Measurements from ENCODE around the gene DHRS3. TPM values are rescaled to one million over a fixed set of nuclear protein-coding genes. Genes with fewer than 3 reads are reported as not detected.

DHRS3 gene
- total and polyA plus RNA-seq, 10 of the 15 experiments (the other 5 are each of a cell fraction or from before 2014, with no cell fraction given) = 0.23 to 29.7 (median 1.2) TPM

DNA sequence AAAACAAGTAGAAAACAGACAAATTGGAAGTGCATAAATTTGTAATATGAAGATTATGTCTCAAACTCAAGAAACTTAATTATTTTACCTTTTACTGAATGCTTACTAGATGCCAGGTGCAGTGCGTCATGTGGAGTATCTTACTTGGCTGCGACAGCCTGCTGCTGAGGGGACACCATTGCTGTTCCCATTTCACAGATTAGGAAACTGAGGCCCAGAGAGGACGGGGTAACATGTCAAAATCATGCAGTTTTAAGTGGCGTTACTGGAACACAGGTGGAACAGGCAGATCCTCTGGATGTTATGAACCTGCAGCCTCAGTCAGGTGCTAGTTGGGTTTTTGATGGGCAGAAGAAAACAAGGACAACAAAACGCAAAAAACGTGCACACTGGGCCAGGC, 7.3 kb upstream of the DHRS3 start (continued):
- TF ChIP-seq, protein P1, sequence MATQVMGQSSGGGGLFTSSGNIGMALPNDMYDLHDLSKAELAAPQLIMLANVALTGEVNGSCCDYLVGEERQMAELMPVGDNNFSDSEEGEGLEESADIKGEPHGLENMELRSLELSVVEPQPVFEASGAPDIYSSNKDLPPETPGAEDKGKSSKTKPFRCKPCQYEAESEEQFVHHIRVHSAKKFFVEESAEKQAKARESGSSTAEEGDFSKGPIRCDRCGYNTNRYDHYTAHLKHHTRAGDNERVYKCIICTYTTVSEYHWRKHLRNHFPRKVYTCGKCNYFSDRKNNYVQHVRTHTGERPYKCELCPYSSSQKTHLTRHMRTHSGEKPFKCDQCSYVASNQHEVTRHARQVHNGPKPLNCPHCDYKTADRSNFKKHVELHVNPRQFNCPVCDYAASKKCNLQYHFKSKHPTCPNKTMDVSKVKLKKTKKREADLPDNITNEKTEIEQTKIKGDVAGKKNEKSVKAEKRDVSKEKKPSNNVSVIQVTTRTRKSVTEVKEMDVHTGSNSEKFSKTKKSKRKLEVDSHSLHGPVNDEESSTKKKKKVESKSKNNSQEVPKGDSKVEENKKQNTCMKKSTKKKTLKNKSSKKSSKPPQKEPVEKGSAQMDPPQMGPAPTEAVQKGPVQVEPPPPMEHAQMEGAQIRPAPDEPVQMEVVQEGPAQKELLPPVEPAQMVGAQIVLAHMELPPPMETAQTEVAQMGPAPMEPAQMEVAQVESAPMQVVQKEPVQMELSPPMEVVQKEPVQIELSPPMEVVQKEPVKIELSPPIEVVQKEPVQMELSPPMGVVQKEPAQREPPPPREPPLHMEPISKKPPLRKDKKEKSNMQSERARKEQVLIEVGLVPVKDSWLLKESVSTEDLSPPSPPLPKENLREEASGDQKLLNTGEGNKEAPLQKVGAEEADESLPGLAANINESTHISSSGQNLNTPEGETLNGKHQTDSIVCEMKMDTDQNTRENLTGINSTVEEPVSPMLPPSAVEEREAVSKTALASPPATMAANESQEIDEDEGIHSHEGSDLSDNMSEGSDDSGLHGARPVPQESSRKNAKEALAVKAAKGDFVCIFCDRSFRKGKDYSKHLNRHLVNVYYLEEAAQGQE (IDR thresholded peaks at IDR 0.05; ENCODE audit: low read depth, low read length) = no peak
- TF ChIP-seq JUNB (IDR thresholded peaks at IDR 0.05) = no peak
- TF ChIP-seq PAX8 (IDR thresholded peaks at IDR 0.05) = no peak
- TF ChIP-seq RAD51 (IDR thresholded peaks at IDR 0.05) = no peak
- TF ChIP-seq FOXK2 (IDR thresholded peaks at IDR 0.05) = no peak

DNA sequence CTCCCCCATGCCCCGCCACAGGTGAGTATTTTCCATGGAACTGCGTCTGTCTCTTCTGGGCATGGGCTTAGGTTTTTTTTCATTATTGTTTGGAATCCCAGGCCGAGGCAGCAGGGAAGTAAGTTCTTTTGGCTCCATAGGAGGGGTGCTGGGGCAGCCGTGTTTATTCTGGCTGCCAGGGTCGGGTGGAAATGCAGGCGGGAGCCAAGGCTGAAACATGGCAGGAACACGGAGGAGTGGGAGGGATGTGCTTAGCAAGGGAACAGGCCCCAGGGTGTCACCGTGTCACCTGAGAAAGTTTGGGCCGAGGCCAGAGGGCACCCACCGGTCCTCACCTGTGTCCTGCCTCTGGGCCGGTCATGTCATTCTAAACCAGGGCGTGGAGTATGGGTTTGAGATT, 4.5 kb upstream of the DHRS3 start:
- Histone ChIP-seq H3K36me3 (ENCODE audit: control insufficient read depth in 2 of 2, insufficient read depth in 2 of 2, low read length in 1 of 2) (no peaks in the 10 kb centered on the region), H3K4me3 (no peak overlapping the region), H3K27ac (ENCODE audit: control insufficient read depth, insufficient read depth) (no peak overlapping the region), H3K9me3 (replicated peaks; ENCODE audit: control insufficient read depth, insufficient read depth, low read length) (no peaks in the 10 kb centered on the region), H3K9ac (ENCODE audit: control insufficient read depth, insufficient read depth, low read length) (no peak overlapping the region), H3K79me2 (ENCODE audit: control insufficient read depth, insufficient read depth, low read length) (no peaks in the 10 kb centered on the region), H4K20me1 (ENCODE audit: control insufficient read depth, insufficient read depth) (no peaks in the 10 kb centered on the region; the same call in 1 of the 2 replicates), H3K27me3 (replicated peaks in 1 of 2; ENCODE audit: control insufficient read depth in 2 of 2, insufficient read depth in 2 of 2, low read length in 1 of 2) (peaks cover 1 to 8% of the 10 kb centered on the region in 2 experiments; a peak in 3 of 4 replicates), H3K4me1 (ENCODE audit: control insufficient read depth, insufficient read depth, low read length) (peaks cover 19% of the 10 kb centered on the region), H2AFZ (ENCODE audit: control insufficient read depth, low read depth, low read length) (no peak overlapping the region), H3K4me2 (ENCODE audit: control insufficient read depth, insufficient read depth) (no peak overlapping the region)
- intact Hi-C loops (cut with micrococcal nuclease; ENCODE audit: unreplicated experiment) (loop anchor here (10.0 kb wide), 1 partner anchor 498 kb away; no protein-coding TSS in a partner anchor), in situ Hi-C loops (cut with MboI) (loop anchor here (5.0 kb wide), 1 partner anchor 495 kb away; no protein-coding TSS in a partner anchor)
- no peak for DNase-seq (ENCODE audit: low read depth, low spot score)
- WGBS (ENCODE audit: insufficient coverage, insufficient replicate concordance, low lambda C conversion rate, missing lambda C conversion rate) = 67% methylated on average over 12 of the region's 12 CpGs
- FAIRE-seq = no peak
- ChIA-PET POLR2A (no interaction called here), SMC1A (ENCODE audit: uncharacterized antibody, unreplicated experiment) (interaction anchor here (1.4 kb wide), 1 partner anchor 308 kb away, joined by 5 read pairs; no protein-coding TSS in a partner anchor), RAD21 (ENCODE audit: unreplicated experiment) (no interaction called here), CTCF (interaction anchor here (1.0 to 6.1 kb wide), 4 partner anchors 20 to 1636 kb away, joined by 3 to 47 read pairs (median 26); no protein-coding TSS in a partner anchor)
- TF ChIP-seq SREBF1 (IDR thresholded peaks at IDR 0.05; ENCODE audit: low read length) (no peak), RB1 (IDR thresholded peaks at IDR 0.05; ENCODE audit: borderline replicate concordance) (no peak), EP300 (IDR thresholded peaks at IDR 0.05; ENCODE audit: borderline replicate concordance in 1 of 2, control insufficient read depth in 1 of 2, low read depth in 2 of 2, low read length in 2 of 2) (no peak), ZNF622 (IDR thresholded peaks at IDR 0.05) (no peak), ZNF24 (IDR thresholded peaks at IDR 0.05) (no peak), RCOR1 (conservative IDR thresholded peaks at IDR 0.05; ENCODE audit: low read depth, low read length) (no peak), EZH2 (IDR thresholded peaks at IDR 0.05; ENCODE audit: borderline replicate concordance, control insufficient read depth, low read depth, low read length) (no peak), IKZF1 (conservative IDR thresholded peaks at IDR 0.05) (no peak)
- TF ChIP-seq, protein P2, sequence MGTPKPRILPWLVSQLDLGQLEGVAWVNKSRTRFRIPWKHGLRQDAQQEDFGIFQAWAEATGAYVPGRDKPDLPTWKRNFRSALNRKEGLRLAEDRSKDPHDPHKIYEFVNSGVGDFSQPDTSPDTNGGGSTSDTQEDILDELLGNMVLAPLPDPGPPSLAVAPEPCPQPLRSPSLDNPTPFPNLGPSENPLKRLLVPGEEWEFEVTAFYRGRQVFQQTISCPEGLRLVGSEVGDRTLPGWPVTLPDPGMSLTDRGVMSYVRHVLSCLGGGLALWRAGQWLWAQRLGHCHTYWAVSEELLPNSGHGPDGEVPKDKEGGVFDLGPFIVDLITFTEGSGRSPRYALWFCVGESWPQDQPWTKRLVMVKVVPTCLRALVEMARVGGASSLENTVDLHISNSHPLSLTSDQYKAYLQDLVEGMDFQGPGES (IDR thresholded peaks at IDR 0.05) = no peak
- TF ChIP-seq, protein P3, sequence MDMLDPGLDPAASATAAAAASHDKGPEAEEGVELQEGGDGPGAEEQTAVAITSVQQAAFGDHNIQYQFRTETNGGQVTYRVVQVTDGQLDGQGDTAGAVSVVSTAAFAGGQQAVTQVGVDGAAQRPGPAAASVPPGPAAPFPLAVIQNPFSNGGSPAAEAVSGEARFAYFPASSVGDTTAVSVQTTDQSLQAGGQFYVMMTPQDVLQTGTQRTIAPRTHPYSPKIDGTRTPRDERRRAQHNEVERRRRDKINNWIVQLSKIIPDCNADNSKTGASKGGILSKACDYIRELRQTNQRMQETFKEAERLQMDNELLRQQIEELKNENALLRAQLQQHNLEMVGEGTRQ (IDR thresholded peaks at IDR 0.05; ENCODE audit: borderline replicate concordance, low read depth, low read length) = no peak
- TF ChIP-seq, protein P4, sequence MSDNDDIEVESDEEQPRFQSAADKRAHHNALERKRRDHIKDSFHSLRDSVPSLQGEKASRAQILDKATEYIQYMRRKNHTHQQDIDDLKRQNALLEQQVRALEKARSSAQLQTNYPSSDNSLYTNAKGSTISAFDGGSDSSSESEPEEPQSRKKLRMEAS (IDR thresholded peaks at IDR 0.05; ENCODE audit: low read depth, low read length) = no peak
- no TSS peak for BruUV-seq (replicated peaks)
- no peak for ATAC-seq
